T-helper 1 cell (primary cell): ENCODE results near the gene CIZ1.
"Not testable (repeated sequence)": the region's sequence is repeated elsewhere in the genome, so short reads cannot be mapped to it uniquely, and the experiment has no call there.

Source experiments
- DNase-seq, 5 donors: peaks; one replicate each; pipeline ENCODE4 v3.0.0-alpha.2; 2012 to 2020
- total RNA-seq, 4 donors: gene quantifications; one replicate each; lab custom pipeline; 2026; lab: John Stamatoyannopoulos, UW

Gene CIZ1
- 51.7 to 76.6 (median 62.9) reads per million in 4 donors for total RNA-seq

DNA sequence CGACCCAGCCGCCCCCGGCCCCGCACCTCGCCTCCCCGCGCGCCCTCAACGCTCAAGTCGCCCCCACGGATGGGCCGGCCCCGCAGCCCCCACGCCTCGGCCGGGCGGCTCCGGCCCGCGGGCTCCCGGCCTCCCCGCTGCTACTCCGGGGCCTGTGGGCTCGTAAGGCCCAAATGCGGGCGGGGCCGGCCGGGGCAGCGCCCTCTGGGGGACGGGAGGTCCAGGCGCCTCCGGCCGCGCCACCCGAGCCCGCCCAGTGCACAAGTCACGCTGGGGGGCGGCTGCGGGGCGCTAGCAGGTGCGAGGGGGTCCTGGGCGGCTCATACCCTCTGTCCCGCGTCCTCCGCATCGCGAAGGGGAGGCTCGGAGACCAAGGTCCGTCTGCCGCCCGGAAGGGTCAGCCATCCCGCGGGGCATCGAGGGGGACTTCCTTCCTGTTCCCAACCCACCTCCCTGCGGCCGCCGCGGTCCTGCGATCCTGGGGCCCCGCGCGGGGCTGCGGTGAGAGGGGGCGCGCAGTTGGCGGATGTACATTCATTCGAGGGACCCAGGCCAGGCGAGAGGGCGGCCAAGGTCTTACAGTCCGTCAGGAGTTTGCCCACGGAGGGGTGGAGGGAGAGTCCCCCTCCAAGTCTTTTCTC lies at the start of gene CIZ1:
TSS of gene CIZ1 (minus strand) at position 167 of the 641 bp plus-strand sequence. CDS start 715 bp downstream, outside the sequence.
- DNase-seq, result peak; percentile 46 to 78 (median 58)

- DNase-seq, result no peak
Measured at GRCh38 chr9:128233817-128234406, 42.5 kb upstream of the CIZ1 start.

- no peak for DNase-seq
Measured at GRCh38 chr9:128232528-128233428, 41.4 kb upstream of the CIZ1 start.

DNA sequence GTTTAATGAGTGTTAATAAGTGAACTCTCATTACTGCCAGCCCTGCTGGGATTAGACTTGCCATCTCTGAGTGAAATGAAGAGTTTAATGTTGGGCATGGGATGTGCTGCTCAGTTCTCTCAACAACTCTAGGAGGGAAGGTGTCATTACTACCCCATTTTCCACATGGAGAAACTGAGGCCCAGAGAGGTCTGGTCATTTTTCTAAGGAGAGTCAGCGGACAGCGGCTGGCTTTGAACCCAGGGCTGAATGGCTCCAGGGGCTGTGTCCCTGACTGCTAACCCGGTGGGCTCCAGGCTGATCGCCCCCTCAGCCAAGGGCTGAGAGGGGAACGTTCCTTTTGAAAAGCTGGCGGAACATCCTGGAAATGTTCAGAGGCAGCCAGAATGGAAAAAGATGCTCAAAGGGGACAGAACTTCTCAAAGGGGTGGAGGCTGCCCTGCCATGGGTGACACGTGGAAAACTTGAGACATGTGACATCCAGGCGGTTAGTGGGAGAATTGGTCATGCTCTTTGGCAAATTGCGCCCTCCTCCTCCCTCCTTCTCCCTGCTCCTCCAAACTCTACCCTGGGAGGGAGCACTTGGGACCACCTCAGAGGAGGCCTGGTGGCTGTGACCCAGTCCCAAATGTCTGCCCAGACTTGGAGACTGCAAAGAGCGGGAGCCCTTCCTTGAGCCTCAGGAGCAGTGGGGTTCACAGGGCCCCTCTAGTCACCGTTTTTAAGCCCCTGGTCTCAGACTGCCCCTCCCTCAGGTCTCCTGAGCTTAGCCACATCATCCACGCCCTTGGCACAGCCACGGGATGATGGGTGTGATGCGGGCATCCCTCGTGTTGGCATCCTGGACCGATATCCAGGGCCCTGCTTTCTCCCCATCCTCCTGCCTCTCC lies 40.5 kb upstream of the CIZ1 start:
- no peak for DNase-seq

DNA sequence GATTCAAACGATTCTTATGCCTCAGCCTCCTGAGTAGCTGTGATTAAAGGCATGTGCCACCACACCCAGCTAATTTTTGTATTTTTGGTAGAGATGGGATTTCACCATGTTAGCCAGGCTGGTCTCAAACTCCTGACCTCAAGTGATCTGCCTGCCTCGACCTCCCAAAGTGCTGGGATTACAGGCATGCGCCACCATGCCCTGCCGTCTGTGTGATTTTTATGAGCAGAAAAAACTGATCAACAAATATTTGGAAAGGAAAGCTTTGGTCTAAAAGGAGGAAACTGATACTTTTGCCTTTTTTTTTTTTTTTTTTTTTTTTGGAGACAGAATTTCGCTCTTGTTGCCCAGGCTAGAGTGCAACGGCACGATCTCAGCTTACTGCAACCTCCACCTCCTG lies 39.5 kb upstream of the CIZ1 start:
- DNase-seq, result not testable (repeated sequence)

- no peak for DNase-seq
Measured at GRCh38 chr9:128226412-128226801, 35.0 kb upstream of the CIZ1 start.

GRCh38 chr9:128225770-128226411 lies 34.5 kb upstream of the CIZ1 start:
- DNase-seq, result no peak

DNA sequence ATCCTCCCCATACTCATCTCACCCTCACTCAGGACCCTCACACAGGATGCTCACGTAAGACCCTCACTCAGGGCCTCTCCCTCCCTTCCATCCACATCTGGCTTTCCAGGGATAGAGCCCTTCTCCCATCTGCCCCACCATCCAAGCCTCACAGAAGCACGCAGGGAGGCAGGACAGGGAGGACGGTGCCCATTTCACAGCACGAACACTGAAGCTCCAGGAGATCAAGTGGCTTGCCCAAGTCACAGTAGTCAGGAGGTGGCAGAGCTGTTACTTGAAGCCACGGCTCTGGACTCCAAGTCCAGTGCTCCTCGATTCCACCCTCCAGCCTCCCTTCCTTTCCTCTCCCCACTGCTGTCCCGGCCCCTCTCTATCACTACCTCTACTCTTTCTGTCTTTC lies 33.5 kb upstream of the CIZ1 start:
- DNase-seq, result no peak

GRCh38 chr9:128222880-128223670 lies 31.7 kb upstream of the CIZ1 start:
- DNase-seq, result no peak

- no peak for DNase-seq
Measured at GRCh38 chr9:128222026-128222425, 30.7 kb upstream of the CIZ1 start.

DNA sequence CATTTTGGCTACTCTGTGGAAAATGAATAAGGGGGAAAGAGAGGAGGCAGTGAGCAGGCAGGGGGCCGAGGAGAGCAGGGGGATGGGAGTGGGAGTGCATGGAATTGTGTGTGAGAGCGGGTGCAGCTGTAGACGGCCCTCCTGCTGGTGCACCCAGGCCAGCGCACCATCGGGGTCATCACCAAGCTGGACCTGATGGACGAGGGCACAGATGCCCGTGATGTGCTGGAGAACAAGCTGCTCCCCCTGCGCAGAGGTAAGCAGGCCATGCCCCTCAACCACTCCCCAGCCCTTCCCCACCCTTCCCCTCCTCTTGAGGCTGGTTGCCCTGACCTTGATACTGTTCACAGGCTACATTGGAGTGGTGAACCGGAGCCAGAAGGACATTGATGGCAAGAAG lies 28.5 kb upstream of the CIZ1 start:
- no peak for DNase-seq

GRCh38 chr9:128218518-128219389 lies 27.4 kb upstream of the CIZ1 start:
- DNase-seq, result peak; percentile 81 to 94 (median 91)

DNA sequence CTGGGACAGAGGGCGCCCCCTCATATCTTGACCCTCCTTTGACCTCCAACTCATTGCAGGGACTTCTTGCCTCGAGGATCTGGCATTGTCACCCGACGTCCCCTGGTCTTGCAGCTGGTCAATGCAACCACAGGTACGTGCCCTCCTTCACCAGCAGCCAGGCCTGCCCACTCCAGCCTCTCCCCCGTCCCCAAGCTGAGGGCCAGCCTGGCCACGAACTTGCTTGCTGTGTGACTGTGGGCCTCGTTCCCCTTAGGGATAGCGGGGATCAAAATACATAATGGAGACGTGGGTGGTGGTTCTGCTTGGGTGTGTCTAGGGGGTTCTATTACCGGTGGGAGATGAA lies 26.8 kb upstream of the CIZ1 start:
- DNase-seq, result no peak

DNA sequence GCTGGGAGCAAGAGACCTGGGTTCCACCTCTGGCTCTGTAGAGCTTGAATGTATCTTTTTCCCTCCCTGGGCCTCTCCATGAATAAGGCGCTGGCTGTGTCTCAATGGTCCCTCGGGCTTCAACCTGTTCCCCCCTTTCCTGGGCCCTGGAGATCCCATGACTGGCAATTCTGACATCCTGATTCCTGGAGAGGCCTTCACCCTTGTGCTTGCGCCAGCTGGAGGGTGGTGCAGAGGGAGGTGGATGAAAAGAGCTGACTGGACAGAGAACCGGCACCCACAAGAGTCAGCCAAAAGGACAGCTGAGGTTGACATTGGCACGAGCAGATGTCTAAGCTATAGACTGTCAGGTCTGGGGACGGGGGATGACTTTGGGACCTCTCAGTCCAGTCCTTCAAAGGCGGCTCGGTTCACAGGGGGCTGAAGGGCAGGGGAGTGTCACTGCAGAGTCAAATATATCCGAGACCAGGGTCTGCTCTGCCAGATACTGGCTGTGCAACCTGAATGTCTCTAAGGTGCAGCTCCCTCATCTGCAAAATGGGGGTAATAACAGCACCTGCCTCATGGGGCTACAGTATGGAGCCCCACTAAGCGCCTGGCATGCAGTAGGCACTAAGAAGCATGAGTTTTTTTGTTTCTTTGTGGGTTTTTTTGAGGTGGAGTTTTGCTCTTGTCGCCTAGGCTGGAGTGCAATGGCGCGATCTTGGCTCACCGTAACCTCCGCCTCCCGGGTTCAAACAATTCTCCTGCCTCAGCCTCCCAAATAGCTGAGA lies 25.6 kb upstream of the CIZ1 start:
- DNase-seq, result no peak

GRCh38 chr9:128215491-128216409 lies 24.4 kb upstream of the CIZ1 start:
- no peak for DNase-seq

GRCh38 chr9:128214571-128215490 lies 23.5 kb upstream of the CIZ1 start:
- no peak for DNase-seq
